GM19455 (cell line): ENCODE data around the gene DAPK1.

Experiments used
- ATAC-seq: cut with Tn5 transposase; IDR thresholded peaks from one replicate; pipeline ENCODE4 v1.9.1; 2021; ENCODE audit not compliant: unreplicated experiment

DAPK1 gene

GRCh38 chr9:87662808-87663528 is 165.3 kb downstream of the DAPK1 start:
- ATAC-seq: no peak

DNA sequence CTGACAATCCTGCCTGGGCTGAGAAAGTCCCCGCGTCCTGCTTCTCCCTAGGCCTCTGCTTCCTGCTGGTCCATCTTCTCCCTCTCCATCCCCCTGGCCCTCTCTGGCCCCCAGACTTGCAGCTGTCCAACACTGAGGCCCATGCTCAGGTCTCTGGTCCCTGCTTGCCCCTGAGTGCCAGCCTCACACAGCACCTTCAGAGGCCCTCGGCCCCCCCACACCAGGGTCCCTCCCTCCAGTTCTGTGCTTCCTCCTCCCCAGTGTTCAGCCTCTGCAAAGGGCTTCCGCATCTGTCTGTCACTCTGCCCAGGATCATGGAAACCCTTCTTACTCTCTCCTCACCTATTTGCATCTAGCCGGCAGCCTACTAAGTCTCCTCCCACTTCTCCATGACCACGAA is 165.9 kb downstream of the DAPK1 start:
- ATAC-seq: no peak

DNA sequence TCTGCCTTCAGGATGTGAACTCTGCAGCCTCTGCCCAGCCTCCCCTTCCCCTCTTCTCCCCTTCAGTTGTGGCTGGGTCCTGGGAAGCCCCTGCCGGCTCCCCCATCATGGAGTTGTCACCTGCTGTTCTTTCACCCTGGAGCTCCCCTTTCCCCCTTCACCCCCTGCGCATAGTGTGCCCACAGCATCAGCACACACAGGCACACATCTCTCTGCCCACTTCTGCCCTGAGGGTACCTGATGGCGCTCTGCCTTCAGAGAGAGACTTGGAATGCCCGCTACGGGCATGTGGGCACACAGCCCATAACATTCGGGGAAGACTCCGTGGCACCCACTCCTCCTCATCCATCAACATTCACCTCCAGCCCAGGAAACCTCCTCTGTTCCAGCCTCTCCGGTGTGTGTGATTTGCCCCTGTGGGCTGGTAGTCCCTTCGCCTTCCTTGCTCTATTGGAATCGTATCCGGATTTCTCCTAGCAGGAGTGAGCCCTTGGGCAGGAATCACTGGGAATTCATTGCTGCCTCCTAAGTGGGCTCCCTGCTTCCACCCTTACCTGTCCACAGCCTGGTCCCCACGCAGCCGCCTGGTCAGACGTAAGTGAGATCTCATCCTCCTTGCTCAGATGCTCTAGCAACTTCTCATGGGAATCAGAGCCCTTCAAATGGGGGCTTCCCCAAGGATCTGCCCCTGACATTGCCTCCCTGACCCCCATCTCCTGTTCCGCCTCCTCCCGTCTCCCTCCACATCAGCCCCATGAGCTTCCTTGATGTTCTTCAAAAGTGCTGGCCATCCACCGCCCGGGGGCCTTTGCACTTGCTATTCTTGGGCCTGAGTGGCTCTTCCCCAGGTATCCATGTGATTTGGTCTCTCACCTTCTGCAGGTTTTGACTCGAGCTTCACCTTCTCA is 166.7 kb downstream of the DAPK1 start:
- no peak for ATAC-seq

GRCh38 chr9:87665505-87665904 is 167.8 kb downstream of the DAPK1 start:
- ATAC-seq: no peak

DNA sequence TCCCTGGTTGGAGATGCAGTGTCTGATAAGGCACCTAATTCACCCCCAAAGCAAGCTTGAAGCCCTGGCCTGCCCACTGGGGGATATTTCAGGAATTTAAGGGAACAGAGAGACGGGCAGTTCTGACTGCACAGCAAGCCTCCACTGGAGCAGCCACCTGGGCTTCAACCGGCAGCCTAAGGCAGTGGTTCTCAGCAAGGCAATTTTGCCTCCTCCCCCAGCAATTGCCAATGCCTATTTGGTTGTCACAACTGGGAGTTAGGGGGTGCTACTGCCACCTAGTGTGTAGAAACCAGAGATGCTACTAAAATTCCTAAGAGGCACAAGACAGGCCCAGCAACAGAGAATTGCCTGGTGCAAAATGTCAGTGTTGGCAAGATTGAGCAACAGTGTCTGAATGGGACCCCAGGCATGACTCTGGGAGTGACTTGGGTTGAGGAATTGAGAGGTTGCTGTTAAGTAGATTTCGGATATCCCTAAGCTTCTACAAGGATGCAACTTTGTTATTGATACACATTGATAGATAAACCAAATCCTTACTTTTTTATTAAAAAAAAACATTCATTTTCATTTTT is 169.6 kb downstream of the DAPK1 start:
- no peak for ATAC-seq

DNA sequence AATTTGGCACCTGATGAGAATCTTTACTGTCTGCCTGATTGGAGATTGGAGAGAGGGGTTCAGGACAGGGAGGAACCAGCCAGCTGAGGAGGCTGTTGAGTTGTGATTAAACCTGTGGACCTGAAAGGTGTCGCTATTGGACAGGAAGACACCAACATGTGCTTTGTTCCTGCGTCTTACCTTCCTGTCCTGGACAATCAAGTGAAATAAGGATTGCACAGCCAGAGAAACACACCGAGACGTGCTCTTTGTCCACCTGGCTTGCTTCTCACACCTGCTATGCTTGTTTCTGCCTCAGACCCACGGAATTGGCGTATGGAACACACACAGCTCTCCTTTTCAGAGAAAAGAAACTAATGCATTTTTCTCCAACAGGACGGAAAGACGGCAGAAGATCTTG is 170.6 kb downstream of the DAPK1 start:
- no peak for ATAC-seq

GRCh38 chr9:87668722-87669121 is 171.1 kb downstream of the DAPK1 start:
- no peak for ATAC-seq

- no peak for ATAC-seq
Observed at GRCh38 chr9:87670572-87671264, 173.1 kb downstream of the DAPK1 start.

- no peak for ATAC-seq
Observed at GRCh38 chr9:87671478-87671877, 173.8 kb downstream of the DAPK1 start.

GRCh38 chr9:87671925-87672324 is 174.3 kb downstream of the DAPK1 start:
- no peak for ATAC-seq

- no peak for ATAC-seq
Observed at GRCh38 chr9:87672586-87672985, 174.9 kb downstream of the DAPK1 start.

GRCh38 chr9:87673446-87674120 is 175.9 kb downstream of the DAPK1 start:
- no peak for ATAC-seq

DNA sequence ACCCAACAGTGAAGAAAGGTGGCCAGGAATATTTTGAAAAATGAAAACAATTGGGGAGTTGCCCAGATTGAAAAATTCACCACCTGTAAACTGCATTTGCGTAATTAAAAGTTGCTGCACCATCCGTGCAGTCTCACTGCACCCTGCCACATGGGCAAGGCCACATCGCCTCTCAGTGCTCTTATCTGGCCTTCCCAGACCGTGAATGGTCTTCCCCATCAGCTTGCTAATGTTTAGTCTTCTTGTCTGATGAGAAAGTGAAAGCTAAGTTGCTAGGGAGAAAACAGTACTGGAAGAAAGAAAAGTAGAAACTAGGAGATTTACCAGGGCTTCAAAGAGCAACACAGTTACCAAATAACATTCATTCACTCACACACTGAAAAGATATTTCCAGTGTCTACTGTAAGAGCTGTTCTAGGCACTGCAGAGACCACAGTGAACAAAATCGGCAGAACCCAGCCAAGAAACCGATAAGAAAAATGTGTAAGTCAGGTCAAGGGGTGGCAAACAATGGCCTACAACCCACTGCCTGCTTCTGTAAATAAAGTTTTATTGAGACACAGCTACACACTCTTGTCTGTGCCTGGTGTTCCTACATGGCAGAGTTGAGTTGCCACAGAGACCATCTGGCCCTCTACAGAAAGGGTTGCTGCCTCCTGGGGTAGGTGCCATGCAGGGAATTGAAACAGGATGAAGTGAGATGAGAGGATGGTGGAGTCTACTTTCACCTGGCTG is 177.1 kb downstream of the DAPK1 start:
- ATAC-seq: no peak

DNA sequence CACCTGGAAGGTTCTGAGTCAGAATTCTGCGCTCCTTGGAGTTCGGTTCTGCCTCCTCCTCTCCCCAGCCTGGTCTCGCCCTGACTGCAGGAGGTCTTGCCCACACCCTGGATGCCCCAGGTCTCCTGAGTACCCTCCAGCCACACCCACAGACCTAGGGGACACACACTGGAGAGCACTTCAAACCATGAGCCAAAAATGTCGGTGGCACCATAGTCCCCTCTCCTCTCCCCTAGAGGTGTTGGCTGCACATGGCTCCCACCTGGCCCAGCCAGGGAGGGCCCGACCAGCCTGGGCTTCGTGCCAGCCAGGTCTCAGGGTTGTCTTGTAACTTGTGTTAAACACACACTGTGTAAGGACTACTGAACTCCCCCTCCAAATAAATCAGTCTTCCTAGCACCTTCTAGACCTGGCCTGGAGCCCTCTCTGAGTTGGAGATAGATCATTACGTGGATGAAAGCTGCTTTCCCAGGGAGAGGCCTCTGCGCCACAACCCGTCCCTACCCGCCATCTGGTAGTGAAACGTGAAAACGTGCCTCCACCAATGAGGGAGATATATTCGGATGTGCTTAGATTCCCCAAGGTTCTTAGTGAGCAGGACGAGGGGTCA is 178.3 kb downstream of the DAPK1 start:
- no peak for ATAC-seq

DNA sequence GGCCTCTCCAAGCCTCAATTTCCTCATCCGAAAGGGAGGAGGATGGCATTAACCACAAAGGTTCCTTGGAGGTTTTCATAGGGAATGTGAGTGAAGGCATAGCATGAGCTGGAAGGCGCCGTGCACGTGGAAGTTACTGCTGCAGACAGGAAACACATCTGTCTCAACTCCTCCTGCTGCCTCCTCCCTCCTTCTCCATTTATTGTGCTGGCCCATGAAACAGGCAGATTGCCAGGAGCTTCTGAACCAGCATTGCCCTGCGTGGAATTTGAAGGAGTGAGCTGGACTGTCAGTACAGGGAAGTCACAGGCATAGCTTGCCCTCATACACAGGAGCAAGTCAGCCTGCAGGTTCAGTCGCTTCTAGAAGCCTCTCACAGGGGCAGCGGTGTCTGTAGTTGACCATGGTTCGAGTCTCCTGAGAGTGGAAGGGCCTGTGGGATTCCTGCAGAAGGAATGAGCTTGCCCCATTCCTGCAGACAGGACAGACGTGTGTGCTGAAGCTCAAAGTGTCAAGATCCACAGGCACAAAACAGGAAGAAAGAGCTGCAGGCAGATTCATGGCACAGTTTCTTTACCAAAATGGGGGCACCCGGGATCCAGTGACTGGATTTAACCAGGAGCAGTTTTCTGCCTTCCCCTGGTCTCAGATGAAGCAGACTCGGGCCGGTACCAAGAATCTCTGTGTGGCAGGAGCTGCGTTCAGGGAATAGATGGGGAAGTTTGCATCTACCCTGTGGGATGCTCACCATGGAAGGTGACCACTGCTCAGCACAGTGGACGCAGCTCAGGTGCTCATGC is 179.5 kb downstream of the DAPK1 start:
- ATAC-seq: no peak

- ATAC-seq: no peak
Observed at GRCh38 chr9:87677776-87678587, 180.3 kb downstream of the DAPK1 start.

- no peak for ATAC-seq
Observed at GRCh38 chr9:87678650-87679355, 181.1 kb downstream of the DAPK1 start.
